ENCODE data around the gene NOS1. TPM values are rescaled to one million over a fixed set of nuclear protein-coding genes. Genes with fewer than 3 reads are reported as not detected.
"Not testable (repeated sequence)": the region's sequence is repeated elsewhere in the genome, so short reads cannot be mapped to it uniquely, and the experiment has no call there.

NOS1 gene
- total RNA-seq, 1 donor from 2014 or later = not detected

GRCh38 chr12:117182866-117183265 lies 178.6 kb downstream of the NOS1 start:
- intact Hi-C loops (cut with micrococcal nuclease) = no loop called here

- intact Hi-C loops (cut with micrococcal nuclease) = not testable (repeated sequence)
Observed at GRCh38 chr12:117181468-117181843, 180.0 kb downstream of the NOS1 start.

- intact Hi-C loops (cut with micrococcal nuclease) = no loop called here
Observed at GRCh38 chr12:117180758-117181467, 180.5 kb downstream of the NOS1 start.

- intact Hi-C loops (cut with micrococcal nuclease) = no loop called here
Observed at GRCh38 chr12:117178745-117179144, 182.7 kb downstream of the NOS1 start.

- intact Hi-C loops (cut with micrococcal nuclease) = no loop called here
Observed at GRCh38 chr12:117178301-117178700, 183.1 kb downstream of the NOS1 start.

GRCh38 chr12:117172168-117172567 lies 189.3 kb downstream of the NOS1 start:
- intact Hi-C loops (cut with micrococcal nuclease) = no loop called here

- intact Hi-C loops (cut with micrococcal nuclease) = no loop called here
Observed at GRCh38 chr12:117171499-117172162, 189.8 kb downstream of the NOS1 start.

GRCh38 chr12:117169548-117169947 lies 191.9 kb downstream of the NOS1 start:
- intact Hi-C loops (cut with micrococcal nuclease) = no loop called here

- intact Hi-C loops (cut with micrococcal nuclease) = no loop called here
Observed at GRCh38 chr12:117168976-117169375, 192.4 kb downstream of the NOS1 start.

- intact Hi-C loops (cut with micrococcal nuclease) = no loop called here
Observed at GRCh38 chr12:117167769-117168168, 193.7 kb downstream of the NOS1 start.

GRCh38 chr12:117166107-117166506 lies 195.3 kb downstream of the NOS1 start:
- intact Hi-C loops (cut with micrococcal nuclease) = no loop called here

- intact Hi-C loops (cut with micrococcal nuclease) = no loop called here
Observed at GRCh38 chr12:117165342-117165741, 196.1 kb downstream of the NOS1 start.

- intact Hi-C loops (cut with micrococcal nuclease) = no loop called here
Observed at GRCh38 chr12:117162633-117163032, 198.8 kb downstream of the NOS1 start.

GRCh38 chr12:117162167-117162539 lies 199.3 kb downstream of the NOS1 start:
- intact Hi-C loops (cut with micrococcal nuclease) = no loop called here

GRCh38 chr12:117161460-117162166 lies 199.8 kb downstream of the NOS1 start:
- intact Hi-C loops (cut with micrococcal nuclease) = no loop called here

- intact Hi-C loops (cut with micrococcal nuclease) = no loop called here
Observed at GRCh38 chr12:117159674-117160073, 201.8 kb downstream of the NOS1 start.

- intact Hi-C loops (cut with micrococcal nuclease) = no loop called here
Observed at GRCh38 chr12:117158911-117159553, 202.4 kb downstream of the NOS1 start.

Other genes starting within 250 kb of the NOS1 start
- gene FBXO21, start 171.2 kb downstream of the NOS1 start, total RNA-seq = 27.1 and 27.2 TPM in 2 replicates